MM.1S (cell line): Measurements from ENCODE around the gene ZFHX3.
"Not testable (repeated sequence)": the region's sequence is repeated elsewhere in the genome, so short reads cannot be mapped to it uniquely, and the experiment has no call there.

Experiments
- EZH2 ChIP-seq: fragments of 300-600 bp; sonication (generic); optimal IDR thresholded peaks from 2 replicates; pipeline ENCODE3; 2017; ENCODE audit warnings: low read depth, mild to moderate bottlenecking, antibody characterized with exemption, low read length, mixed read lengths
- TF ChIP-seq, protein P1 (sequence below): fragments of 300-600 bp; sonication (generic); IDR thresholded peaks from 2 replicates; pipeline ENCODE4 v1.5.1; 2016; ENCODE audit warnings: antibody characterized with exemption, low read length, mixed read lengths

DNA sequence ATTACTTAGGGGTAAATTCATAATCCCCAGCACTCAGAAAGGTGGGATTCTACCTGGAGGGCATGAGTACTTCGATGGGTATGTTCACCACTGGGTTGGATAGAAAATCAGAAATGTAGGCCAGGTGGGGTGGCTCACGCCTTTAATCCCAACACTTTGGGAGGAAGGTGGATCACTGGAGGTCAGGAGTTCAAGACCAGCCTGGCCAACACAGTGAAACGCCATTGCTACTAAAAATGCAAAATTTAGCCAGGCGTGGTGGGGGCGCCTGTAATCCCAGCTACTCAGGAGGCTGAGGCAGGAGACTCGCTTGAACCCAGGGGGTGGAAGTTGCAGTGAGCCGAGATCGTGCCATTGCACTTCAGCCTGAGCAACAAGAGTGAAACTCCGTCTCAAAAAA lies 24.1 kb upstream of the ZFHX3 start:
- TF ChIP-seq, protein P1, sequence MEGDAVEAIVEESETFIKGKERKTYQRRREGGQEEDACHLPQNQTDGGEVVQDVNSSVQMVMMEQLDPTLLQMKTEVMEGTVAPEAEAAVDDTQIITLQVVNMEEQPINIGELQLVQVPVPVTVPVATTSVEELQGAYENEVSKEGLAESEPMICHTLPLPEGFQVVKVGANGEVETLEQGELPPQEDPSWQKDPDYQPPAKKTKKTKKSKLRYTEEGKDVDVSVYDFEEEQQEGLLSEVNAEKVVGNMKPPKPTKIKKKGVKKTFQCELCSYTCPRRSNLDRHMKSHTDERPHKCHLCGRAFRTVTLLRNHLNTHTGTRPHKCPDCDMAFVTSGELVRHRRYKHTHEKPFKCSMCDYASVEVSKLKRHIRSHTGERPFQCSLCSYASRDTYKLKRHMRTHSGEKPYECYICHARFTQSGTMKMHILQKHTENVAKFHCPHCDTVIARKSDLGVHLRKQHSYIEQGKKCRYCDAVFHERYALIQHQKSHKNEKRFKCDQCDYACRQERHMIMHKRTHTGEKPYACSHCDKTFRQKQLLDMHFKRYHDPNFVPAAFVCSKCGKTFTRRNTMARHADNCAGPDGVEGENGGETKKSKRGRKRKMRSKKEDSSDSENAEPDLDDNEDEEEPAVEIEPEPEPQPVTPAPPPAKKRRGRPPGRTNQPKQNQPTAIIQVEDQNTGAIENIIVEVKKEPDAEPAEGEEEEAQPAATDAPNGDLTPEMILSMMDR, result not testable (repeated sequence)
- not testable (repeated sequence) for TF ChIP-seq EZH2
